WTC11 (cell line): ENCODE data around the gene LHX5. TPM values are rescaled to one million over a fixed set of nuclear protein-coding genes. Genes with fewer than 3 reads are reported as not detected.

Experiments
- ATAC-seq: fragments of 200-7000 bp; cut with Tn5 transposase; 2 replicates; pipeline ENCODE4 v1.10.0; 2021; ENCODE audit warnings: mild to moderate bottlenecking, moderate library complexity
- CTCF ChIA-PET: fragments of 300-600 bp; sonication (Branson Sonifier 250); formaldehyde crosslinking; loops from one replicate; lab custom pipeline; 2021; ENCODE audit warnings: antibody characterized with exemption; lab: Charles Lee
- POLR2A ChIA-PET: fragments of 350-600 bp; sonication (Branson Sonifier 250); formaldehyde crosslinking; loops from one replicate; lab custom pipeline; 2021; ENCODE audit warnings: antibody characterized with exemption; lab: Charles Lee
- DNase-seq: peaks from one replicate; pipeline ENCODE4 v3.0.0; 2021; ENCODE audit warnings: low spot score
- H3K27ac Mint-ChIP-seq: 2 replicates; pipeline ENCODE4 v1.8.0; 2021; ENCODE audit warnings: mixed read lengths
- H3K27me3 Mint-ChIP-seq: 2 replicates; pipeline ENCODE4 v1.8.0; 2021; ENCODE audit warnings: low read depth, mild to moderate bottlenecking, moderate library complexity, mixed read lengths
- H3K36me3 Mint-ChIP-seq: 2 replicates; pipeline ENCODE4 v1.8.0; 2021; ENCODE audit warnings: mixed read lengths
- H3K4me1 Mint-ChIP-seq: 2 replicates; pipeline ENCODE4 v1.8.0; 2022; ENCODE audit warnings: mixed read lengths
- H3K4me3 Mint-ChIP-seq: 2 replicates; pipeline ENCODE4 v1.8.0; 2021; ENCODE audit warnings: mild to moderate bottlenecking, moderate library complexity, mixed read lengths
- H3K9me3 Mint-ChIP-seq: 2 replicates; pipeline ENCODE4 v1.8.0; 2021; ENCODE audit warnings: mixed read lengths
- AFF4 ChIP-seq: sonication (generic); formaldehyde crosslinking; IDR thresholded peaks from 2 replicates; pipeline ENCODE4 v1.8.1; 2023; ENCODE audit warnings: mild to moderate bottlenecking, missing genetic modification reagents, borderline replicate concordance
- ARID4B ChIP-seq: sonication (generic); formaldehyde crosslinking; IDR thresholded peaks from 2 replicates; pipeline ENCODE4 v1.8.0; 2023; ENCODE audit warnings: missing genetic modification reagents, mild to moderate bottlenecking, borderline replicate concordance
- ATF1 ChIP-seq: sonication (generic); formaldehyde crosslinking; IDR thresholded peaks from 2 replicates; pipeline ENCODE4 v1.8.1; 2023; ENCODE audit warnings: mild to moderate bottlenecking, moderate library complexity, missing genetic modification reagents
- CDX4 ChIP-seq: fragments of 250-450 bp; sonication (Bioruptor Pico); IDR thresholded peaks from 2 replicates; pipeline ENCODE4 v1.9.0; 2021; ENCODE audit warnings: moderate library complexity, mild to moderate bottlenecking, inconsistent platforms, borderline replicate concordance
- CREM ChIP-seq: sonication (generic); formaldehyde crosslinking; IDR thresholded peaks from 2 replicates; pipeline ENCODE4 v1.8.1; 2022; ENCODE audit warnings: mild to moderate bottlenecking, missing genetic modification reagents, moderate library complexity
- ELF4 ChIP-seq: sonication (generic); formaldehyde crosslinking; IDR thresholded peaks from 2 replicates; pipeline ENCODE4 v1.8.1; 2022; ENCODE audit warnings: low read depth, mild to moderate bottlenecking, moderate library complexity, missing genetic modification reagents
- GTF2I ChIP-seq: fragments of 250-450 bp; sonication (Bioruptor Pico); conservative IDR thresholded peaks from 2 replicates; pipeline ENCODE4 v1.4.0; 2021; ENCODE audit warnings: mild to moderate bottlenecking
- HMGA2 ChIP-seq: fragments of 250-450 bp; sonication (Bioruptor Pico); IDR thresholded peaks from 2 replicates; pipeline ENCODE4 v1.4.0; 2021; ENCODE audit warnings: mild to moderate bottlenecking, moderate library complexity
- JAZF1 ChIP-seq: fragments of 250-450 bp; sonication (Bioruptor Pico); IDR thresholded peaks from 2 replicates; pipeline ENCODE4 v1.9.0; 2021; ENCODE audit warnings: moderate library complexity, mild to moderate bottlenecking, inconsistent platforms
- KAT7 ChIP-seq: sonication (generic); formaldehyde crosslinking; IDR thresholded peaks from 2 replicates; pipeline ENCODE4 v1.8.1; 2023; ENCODE audit warnings: missing genetic modification reagents, mild to moderate bottlenecking, borderline replicate concordance
- MLX ChIP-seq: sonication (generic); formaldehyde crosslinking; IDR thresholded peaks from 2 replicates; pipeline ENCODE4 v1.8.1; 2023; ENCODE audit warnings: mild to moderate bottlenecking, missing genetic modification reagents, moderate library complexity
- MXD4 ChIP-seq: fragments of 250-450 bp; sonication (Bioruptor Pico); IDR thresholded peaks from 2 replicates; pipeline ENCODE4 v1.8.0; 2021; ENCODE audit warnings: mild to moderate bottlenecking, moderate library complexity, borderline replicate concordance
- MYBL2 ChIP-seq: sonication (generic); formaldehyde crosslinking; IDR thresholded peaks from 2 replicates; pipeline ENCODE4 v1.8.1; 2023; ENCODE audit warnings: mild to moderate bottlenecking, moderate library complexity, missing genetic modification reagents
- OVOL2 ChIP-seq: fragments of 250-450 bp; sonication (Bioruptor Pico); IDR thresholded peaks from 2 replicates; pipeline ENCODE4 v1.9.0; 2021; ENCODE audit warnings: mild to moderate bottlenecking, borderline replicate concordance
- SMAD4 ChIP-seq: sonication (generic); formaldehyde crosslinking; IDR thresholded peaks from 2 replicates; pipeline ENCODE4 v1.8.0; 2022; ENCODE audit warnings: mild to moderate bottlenecking, missing genetic modification reagents
- SOX15 ChIP-seq: fragments of 250-450 bp; sonication (Bioruptor Pico); IDR thresholded peaks from 2 replicates; pipeline ENCODE4 v1.9.0; 2021; ENCODE audit warnings: mild to moderate bottlenecking
- TCF7 ChIP-seq: sonication (generic); formaldehyde crosslinking; IDR thresholded peaks from 2 replicates; pipeline ENCODE4 v1.8.0; 2022; ENCODE audit warnings: mild to moderate bottlenecking, low read depth, missing genetic modification reagents, moderate library complexity
- TEAD1 ChIP-seq: sonication (generic); formaldehyde crosslinking; IDR thresholded peaks from 2 replicates; pipeline ENCODE4 v1.8.0; 2022; ENCODE audit warnings: mild to moderate bottlenecking, missing genetic modification reagents
- TP53 ChIP-seq: sonication (generic); formaldehyde crosslinking; IDR thresholded peaks from 2 replicates; pipeline ENCODE4 v1.8.1; 2023; ENCODE audit warnings: mild to moderate bottlenecking, missing genetic modification reagents
- ZBTB43 ChIP-seq: sonication (generic); formaldehyde crosslinking; IDR thresholded peaks from 2 replicates; pipeline ENCODE4 v1.8.1; 2023; ENCODE audit warnings: mild to moderate bottlenecking, missing genetic modification reagents
- ZNF138 ChIP-seq: sonication (generic); formaldehyde crosslinking; conservative IDR thresholded peaks from 2 replicates; pipeline ENCODE4 v1.8.1; 2022; ENCODE audit warnings: mild to moderate bottlenecking, moderate library complexity, missing genetic modification reagents
- ZNF219 ChIP-seq: sonication (generic); formaldehyde crosslinking; IDR thresholded peaks from 2 replicates; pipeline ENCODE4 v1.8.0; 2023; ENCODE audit warnings: missing genetic modification reagents, mild to moderate bottlenecking, borderline replicate concordance
- ZNF232 ChIP-seq: sonication (generic); formaldehyde crosslinking; IDR thresholded peaks from 2 replicates; pipeline ENCODE4 v1.8.0; 2022; ENCODE audit warnings: mild to moderate bottlenecking, missing genetic modification reagents
- ZNF263 ChIP-seq: sonication (generic); formaldehyde crosslinking; IDR thresholded peaks from 2 replicates; pipeline ENCODE4 v1.8.1; 2022; ENCODE audit warnings: low read depth, mild to moderate bottlenecking, moderate library complexity, missing genetic modification reagents
- ZNF396 ChIP-seq: fragments of 250-450 bp; sonication (Bioruptor Pico); IDR thresholded peaks from 2 replicates; pipeline ENCODE4 v1.8.0; 2021; ENCODE audit warnings: mild to moderate bottlenecking, moderate library complexity, borderline replicate concordance
- ZNF416 ChIP-seq: fragments of 250-450 bp; sonication (Bioruptor Pico); IDR thresholded peaks from 2 replicates; pipeline ENCODE4 v1.9.0; 2021; ENCODE audit warnings: mild to moderate bottlenecking, inconsistent platforms
- total RNA-seq: library from RNA; stranded (reverse); gene quantifications from 3 replicates; pipeline ENCODE4 v1.2.3, GENCODE V29; 2021

Gene LHX5
- total RNA-seq, 1 experiment from 2014 or later = 3.0 TPM

GRCh38 chr12:113439301-113439597 lies 32.4 kb downstream of the LHX5 start (continued):
- TF ChIP-seq MLX (CRISPR knock-in tag) = no peak
- no peak for TF ChIP-seq JAZF1 (CRISPR knock-in tag)
- no peak for TF ChIP-seq TEAD1
- TF ChIP-seq ZBTB43 (CRISPR knock-in tag) = no peak
- TF ChIP-seq SOX15 (CRISPR knock-in tag) = no peak
- no peak for TF ChIP-seq ATF1
- TF ChIP-seq OVOL2 (CRISPR knock-in tag) = no peak
- TF ChIP-seq ZNF263 = no peak
- TF ChIP-seq ZNF416 = no peak
- no peak for TF ChIP-seq ZNF138
- TF ChIP-seq TP53 = no peak
- TF ChIP-seq MYBL2 (CRISPR knock-in tag) = no peak
- TF ChIP-seq ZNF396 (CRISPR knock-in tag) = no peak

GRCh38 chr12:113438523-113439300 lies 33.0 kb downstream of the LHX5 start:
- Mint-ChIP-seq H3K9me3 (no peaks in the 10 kb centered on the region), H3K4me3 (no peak overlapping the region), H3K27me3 (no peaks in the 10 kb centered on the region), H3K36me3 (no peaks in the 10 kb centered on the region), H3K27ac (no peak overlapping the region), H3K4me1 (peaks cover 3% of the 10 kb centered on the region; the same call in 1 of the 2 replicates)
- ATAC-seq (no peak), DNase-seq (no peak)
- TF ChIP-seq ZNF263 (no peak), HMGA2 (CRISPR knock-in tag) (no peak), ZNF219 (no peak), CDX4 (CRISPR knock-in tag) (no peak), MXD4 (no peak), AFF4 (no peak), CREM (CRISPR knock-in tag) (no peak)
- ChIA-PET POLR2A (no interaction called here), CTCF (interaction anchor here (0.7 kb wide), 1 partner anchor 13 kb away, joined by 4 read pairs; no protein-coding TSS in a partner anchor)

- ChIA-PET CTCF (interaction anchor here (0.7 kb wide), 1 partner anchor 12 kb away, joined by 4 read pairs; no protein-coding TSS in a partner anchor), POLR2A (no interaction called here)
- no peaks in the 10 kb centered on the region for H3K9me3 Mint-ChIP-seq
- H3K27ac Mint-ChIP-seq = no peak overlapping the region
- DNase-seq (no peak), ATAC-seq (no peak)
- no peak overlapping the region for H3K4me3 Mint-ChIP-seq
- H3K27me3 Mint-ChIP-seq = no peaks in the 10 kb centered on the region
- H3K4me1 Mint-ChIP-seq = peaks cover 3% of the 10 kb centered on the region; the same call in 1 of the 2 replicates
- H3K36me3 Mint-ChIP-seq = no peaks in the 10 kb centered on the region
- no peak for TF ChIP-seq GTF2I (CRISPR knock-in tag)
- no peak for TF ChIP-seq ARID4B (CRISPR knock-in tag)
- no peak for TF ChIP-seq ZNF138
- TF ChIP-seq KAT7 (CRISPR knock-in tag) = no peak
- TF ChIP-seq TCF7 = no peak
- no peak for TF ChIP-seq ELF4
- TF ChIP-seq SMAD4 = no peak
- no peak for TF ChIP-seq ZNF232 (CRISPR knock-in tag)
These were observed 34.0 kb downstream of the LHX5 start for GRCh38 chr12:113437729-113438100.
